ENCODE data around the gene CARD11.

CARD11 gene

GRCh38 chr7:3005257-3005656, 38.4 kb downstream of the CARD11 start:
- DNase-seq (ENCODE audit: low spot score) = no peak
- no peak for TF ChIP-seq CTCF (IDR thresholded peaks at IDR 0.05; ENCODE audit: extremely low read depth, insufficient read depth, missing control alignments)
- in situ Hi-C loops (cut with MboI; ENCODE audit: low pct_unique_long_range_greater_than_20kb, low sequenced_read_pairs, unreplicated experiment) = no loop called here

- in situ Hi-C loops (cut with MboI; ENCODE audit: low pct_unique_long_range_greater_than_20kb, low sequenced_read_pairs, unreplicated experiment) = no loop called here
- no peak for TF ChIP-seq CTCF (IDR thresholded peaks at IDR 0.05; ENCODE audit: extremely low read depth, insufficient read depth, missing control alignments)
- no peak for DNase-seq (ENCODE audit: low spot score)
Observed at GRCh38 chr7:3003936-3004335, 39.7 kb downstream of the CARD11 start.

- no peak for TF ChIP-seq CTCF (IDR thresholded peaks at IDR 0.05; ENCODE audit: extremely low read depth, insufficient read depth, missing control alignments)
- in situ Hi-C loops (cut with MboI; ENCODE audit: low pct_unique_long_range_greater_than_20kb, low sequenced_read_pairs, unreplicated experiment) = no loop called here
- no peak for DNase-seq (ENCODE audit: low spot score)
Observed at GRCh38 chr7:3002631-3003030, 41.0 kb downstream of the CARD11 start.

- in situ Hi-C loops (cut with MboI; ENCODE audit: low pct_unique_long_range_greater_than_20kb, low sequenced_read_pairs, unreplicated experiment) = no loop called here
- DNase-seq (ENCODE audit: low spot score) = no peak
- TF ChIP-seq CTCF (IDR thresholded peaks at IDR 0.05; ENCODE audit: extremely low read depth, insufficient read depth, missing control alignments) = no peak
Observed at GRCh38 chr7:3000566-3000965, 43.1 kb downstream of the CARD11 start.

GRCh38 chr7:2999078-2999500, 44.6 kb downstream of the CARD11 start:
- no peak for TF ChIP-seq CTCF (IDR thresholded peaks at IDR 0.05; ENCODE audit: extremely low read depth, insufficient read depth, missing control alignments)
- in situ Hi-C loops (cut with MboI; ENCODE audit: low pct_unique_long_range_greater_than_20kb, low sequenced_read_pairs, unreplicated experiment) = no loop called here
- no peak for DNase-seq (ENCODE audit: low spot score)

GRCh38 chr7:2997014-2997413, 46.7 kb downstream of the CARD11 start:
- TF ChIP-seq CTCF (IDR thresholded peaks at IDR 0.05; ENCODE audit: extremely low read depth, insufficient read depth, missing control alignments) = no peak
- in situ Hi-C loops (cut with MboI; ENCODE audit: low pct_unique_long_range_greater_than_20kb, low sequenced_read_pairs, unreplicated experiment) = no loop called here
- no peak for DNase-seq (ENCODE audit: low spot score)

- TF ChIP-seq CTCF (IDR thresholded peaks at IDR 0.05; ENCODE audit: extremely low read depth, insufficient read depth, missing control alignments) = no peak
- in situ Hi-C loops (cut with MboI; ENCODE audit: low pct_unique_long_range_greater_than_20kb, low sequenced_read_pairs, unreplicated experiment) = no loop called here
- DNase-seq (ENCODE audit: low spot score) = no peak
Observed at GRCh38 chr7:2996141-2996540, 47.5 kb downstream of the CARD11 start.

Data from GM13977 (cell line).